ENCODE data around the gene PHACTR1. TPM values are rescaled to one million over a fixed set of nuclear protein-coding genes. Genes with fewer than 3 reads are reported as not detected.

PHACTR1 gene
- total and polyA plus RNA-seq, 2 of the 4 experiments (the other 2 are of a cell fraction): not detected

GRCh38 chr6:13247627-13248026 lies 531.1 kb downstream of the PHACTR1 start:
- Histone ChIP-seq H3K36me3 (ENCODE audit: control insufficient read depth, insufficient read depth, low read length) (no peaks in the 10 kb centered on the region), H3K27ac (ENCODE audit: insufficient read depth, low read length) (no peak overlapping the region), H4K5ac (ENCODE audit: low read depth, low read length) (peak overlapping the region; percentile 1; the same call in 1 of the 2 replicates), H3K79me1 (ENCODE audit: low read depth in 1 of 2, low read length in 2 of 2) (no peaks in the 10 kb centered on the region), H2AK5ac (ENCODE audit: low read depth, low read length) (no peak overlapping the region), H2BK5ac (ENCODE audit: low read depth, low read length, poor library complexity, severe bottlenecking) (peak overlapping the region; percentile 67), H3K14ac (replicated peaks; ENCODE audit: low read depth, low read length) (no peak overlapping the region), H4K8ac (ENCODE audit: low read depth in 2 of 2, low read length in 2 of 2) (no peak overlapping the region), H2BK120ac (ENCODE audit: low read depth, low read length) (peak overlapping the region; percentile 25; the same call in 1 of the 2 replicates), H4K20me1 (ENCODE audit: insufficient read depth, low read length) (no peaks in the 10 kb centered on the region), H3K9me3 (ENCODE audit: control insufficient read depth, insufficient read depth, low read length) (no peaks in the 10 kb centered on the region), H3K4me2 (ENCODE audit: low read depth, low read length) (no peak overlapping the region), H4K91ac (ENCODE audit: insufficient read depth, low read depth, low read length) (no peak overlapping the region), H3K56ac (ENCODE audit: extremely low read depth, insufficient read depth, low read length) (no peak overlapping the region), H2BK20ac (ENCODE audit: low read depth, low read length) (no peak overlapping the region), H2AK9ac (replicated peaks; ENCODE audit: low read depth, low read length, poor library complexity) (no peak overlapping the region), H3K23ac (ENCODE audit: low read depth, low read length) (no peak overlapping the region), H3K9me1 (ENCODE audit: insufficient read depth, low read length) (no peaks in the 10 kb centered on the region), H3K4ac (ENCODE audit: low read depth, low read length) (peak overlapping the region; percentile 12; the same call in 1 of the 2 replicates), H3K4me1 (ENCODE audit: control insufficient read depth, insufficient read depth, low read length) (peaks cover 5% of the 10 kb centered on the region; the same call in 1 of the 2 replicates), H2BK15ac (ENCODE audit: low read depth, low read length) (no peak overlapping the region; the same call in 2 of the 3 replicates), H3K18ac (ENCODE audit: low read depth, low read length) (peak overlapping the region; percentile 8; the same call in 1 of the 2 replicates), H2AFZ (replicated peaks; ENCODE audit: low read length, poor library complexity) (peak overlapping the region; percentile 18), H3K9ac (ENCODE audit: low read depth, low read length) (no peak overlapping the region), H3K4me3 (ENCODE audit: insufficient read depth, low read depth, low read length) (no peak overlapping the region), H3K27me3 (ENCODE audit: control insufficient read depth, insufficient read depth, low read length) (no peaks in the 10 kb centered on the region)
- in situ Hi-C loops (cut with MboI; ENCODE audit: low sequenced_read_pairs): no loop called here
- no peak for DNase-seq
- dilution Hi-C loops (cut with HindIII; ENCODE audit: low sequenced_read_pairs, unreplicated experiment): no loop called here
- intact Hi-C loops (cut with micrococcal nuclease): no loop called here
- 61% methylated on average over 2 of the region's 7 CpGs; no CpG with 5 or more reads in 1 of the 2 experiments for WGBS, 2 experiments (ENCODE audit: extremely low coverage in 2 of 2, insufficient read length in 1 of 2)
- TF ChIP-seq ELK1 (IDR thresholded peaks at IDR 0.05; ENCODE audit: borderline replicate concordance, low read depth, low read length) (no peak), RAD21 (IDR thresholded peaks at IDR 0.05; ENCODE audit: low read length) (no peak), BHLHE40 (IDR thresholded peaks at IDR 0.05; ENCODE audit: low read depth, low read length) (no peak), POLR2A (IDR thresholded peaks at IDR 0.05; ENCODE audit: low read depth, low read length) (no peak), RCOR1 (IDR thresholded peaks at IDR 0.05; ENCODE audit: insufficient replicate concordance, low read length) (no peak), RFX5 (IDR thresholded peaks at IDR 0.05; ENCODE audit: low read depth, low read length) (no peak), MAFK (IDR thresholded peaks at IDR 0.05; ENCODE audit: low read depth, low read length) (no peak), FOS (IDR thresholded peaks at IDR 0.05; ENCODE audit: low read depth, low read length) (no peak)
- no TSS peak for BruUV-seq (replicated peaks)
- ChIA-PET POLR2A (ENCODE audit: unreplicated experiment) (no interaction called here), CTCF (no interaction called here)
- no peak for ATAC-seq (ENCODE audit: low read depth)
